ENCODE measurements around the gene ZPBP.

The ZPBP gene

GRCh38 chr7:50095634-50096033 is 2.6 kb upstream of the ZPBP start:
- no peak for ATAC-seq
- no peak for TF ChIP-seq ZNF565 (CRISPR knock-in tag; conservative IDR thresholded peaks at IDR 0.05; ENCODE audit: low read depth)
- no peak for TF ChIP-seq ZC3H10 (CRISPR knock-in tag; IDR thresholded peaks at IDR 0.05)
- no peak for TF ChIP-seq TOX (CRISPR knock-in tag; IDR thresholded peaks at IDR 0.05; ENCODE audit: borderline replicate concordance)

DNA sequence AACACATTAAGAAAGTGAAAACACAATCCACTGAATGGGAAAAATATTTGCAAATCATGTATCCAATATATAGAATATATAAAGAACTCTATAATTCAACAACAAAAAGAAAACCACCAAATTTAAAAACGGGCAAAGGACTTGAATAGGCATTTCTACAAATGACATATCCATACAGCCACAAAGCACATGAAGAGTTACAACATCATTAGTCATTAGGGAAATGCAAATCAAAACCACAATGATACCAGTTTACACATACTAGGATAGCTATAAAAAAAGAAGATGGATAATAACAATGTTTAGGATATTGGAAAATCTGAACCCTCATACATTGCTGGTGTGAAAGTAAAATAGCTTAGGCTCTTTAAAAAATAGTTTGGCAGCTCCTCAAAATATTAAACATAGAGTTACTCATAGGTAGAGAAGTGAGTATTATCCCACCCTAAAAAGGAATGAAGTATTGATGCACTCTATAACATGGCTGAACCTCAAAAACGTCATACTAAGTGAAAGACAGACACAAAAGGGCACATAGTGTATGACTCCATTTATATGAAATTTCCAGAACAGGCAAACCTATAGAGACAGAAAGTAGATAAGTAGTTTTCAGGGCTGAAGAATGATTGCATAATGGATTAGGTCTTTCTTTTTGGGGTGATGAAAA is 4.5 kb downstream of the ZPBP start:
- TF ChIP-seq, protein P1, sequence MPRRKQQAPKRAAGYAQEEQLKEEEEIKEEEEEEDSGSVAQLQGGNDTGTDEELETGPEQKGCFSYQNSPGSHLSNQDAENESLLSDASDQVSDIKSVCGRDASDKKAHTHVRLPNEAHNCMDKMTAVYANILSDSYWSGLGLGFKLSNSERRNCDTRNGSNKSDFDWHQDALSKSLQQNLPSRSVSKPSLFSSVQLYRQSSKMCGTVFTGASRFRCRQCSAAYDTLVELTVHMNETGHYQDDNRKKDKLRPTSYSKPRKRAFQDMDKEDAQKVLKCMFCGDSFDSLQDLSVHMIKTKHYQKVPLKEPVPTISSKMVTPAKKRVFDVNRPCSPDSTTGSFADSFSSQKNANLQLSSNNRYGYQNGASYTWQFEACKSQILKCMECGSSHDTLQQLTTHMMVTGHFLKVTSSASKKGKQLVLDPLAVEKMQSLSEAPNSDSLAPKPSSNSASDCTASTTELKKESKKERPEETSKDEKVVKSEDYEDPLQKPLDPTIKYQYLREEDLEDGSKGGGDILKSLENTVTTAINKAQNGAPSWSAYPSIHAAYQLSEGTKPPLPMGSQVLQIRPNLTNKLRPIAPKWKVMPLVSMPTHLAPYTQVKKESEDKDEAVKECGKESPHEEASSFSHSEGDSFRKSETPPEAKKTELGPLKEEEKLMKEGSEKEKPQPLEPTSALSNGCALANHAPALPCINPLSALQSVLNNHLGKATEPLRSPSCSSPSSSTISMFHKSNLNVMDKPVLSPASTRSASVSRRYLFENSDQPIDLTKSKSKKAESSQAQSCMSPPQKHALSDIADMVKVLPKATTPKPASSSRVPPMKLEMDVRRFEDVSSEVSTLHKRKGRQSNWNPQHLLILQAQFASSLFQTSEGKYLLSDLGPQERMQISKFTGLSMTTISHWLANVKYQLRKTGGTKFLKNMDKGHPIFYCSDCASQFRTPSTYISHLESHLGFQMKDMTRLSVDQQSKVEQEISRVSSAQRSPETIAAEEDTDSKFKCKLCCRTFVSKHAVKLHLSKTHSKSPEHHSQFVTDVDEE (CRISPR knock-in tag; IDR thresholded peaks at IDR 0.05): no peak
- TF ChIP-seq TCF4 (CRISPR knock-in tag; IDR thresholded peaks at IDR 0.05; ENCODE audit: borderline replicate concordance) (no peak), ZNF8 (CRISPR knock-in tag; IDR thresholded peaks at IDR 0.05) (no peak), RARB (CRISPR knock-in tag; IDR thresholded peaks at IDR 0.05) (no peak), GLIS3 (CRISPR knock-in tag; IDR thresholded peaks at IDR 0.05) (no peak), OSR1 (CRISPR knock-in tag; IDR thresholded peaks at IDR 0.05) (no peak), CSDC2 (CRISPR knock-in tag; IDR thresholded peaks at IDR 0.05) (no peak), ZC3H10 (CRISPR knock-in tag; IDR thresholded peaks at IDR 0.05) (no peak), PATZ1 (CRISPR knock-in tag; IDR thresholded peaks at IDR 0.05; ENCODE audit: borderline replicate concordance) (no peak), ISL1 (CRISPR knock-in tag; IDR thresholded peaks at IDR 0.05) (no peak), ZNF565 (CRISPR knock-in tag; conservative IDR thresholded peaks at IDR 0.05; ENCODE audit: low read depth) (no peak), ZFP30 (CRISPR knock-in tag; IDR thresholded peaks at IDR 0.05) (no peak), ARNTL (CRISPR knock-in tag; IDR thresholded peaks at IDR 0.05; ENCODE audit: borderline replicate concordance, low read depth) (no peak)
- ATAC-seq: no peak

DNA sequence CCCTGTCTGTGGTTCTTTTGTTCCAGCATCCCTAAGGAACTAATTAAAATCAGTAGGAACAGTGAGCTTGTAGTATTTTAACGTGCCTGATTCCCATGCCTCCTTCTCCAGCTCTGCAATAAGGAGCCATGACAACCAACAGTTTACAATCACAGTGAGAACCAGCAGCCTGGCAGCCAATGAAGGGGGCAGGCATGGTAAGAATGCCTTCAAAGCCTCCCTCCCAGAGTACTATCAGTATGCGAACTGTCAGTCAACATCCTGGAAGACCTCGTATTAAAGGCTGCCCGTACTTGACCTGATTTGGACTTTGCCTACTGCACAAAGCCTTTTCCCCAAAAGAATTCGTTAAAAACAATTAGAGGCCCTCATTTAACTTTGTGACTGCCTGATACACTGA is 7.7 kb downstream of the ZPBP start:
- TF ChIP-seq TCF4 (CRISPR knock-in tag; IDR thresholded peaks at IDR 0.05; ENCODE audit: borderline replicate concordance) (no peak), OSR1 (CRISPR knock-in tag; IDR thresholded peaks at IDR 0.05) (no peak), ESRRG (CRISPR knock-in tag; IDR thresholded peaks at IDR 0.05) (no peak), ZNF8 (CRISPR knock-in tag; IDR thresholded peaks at IDR 0.05) (no peak), ZFP3 (CRISPR knock-in tag; IDR thresholded peaks at IDR 0.05) (no peak), ARNTL (CRISPR knock-in tag; IDR thresholded peaks at IDR 0.05; ENCODE audit: borderline replicate concordance, low read depth) (no peak), ISL1 (CRISPR knock-in tag; IDR thresholded peaks at IDR 0.05) (no peak), PPARA (CRISPR knock-in tag; IDR thresholded peaks at IDR 0.05; ENCODE audit: borderline replicate concordance) (no peak)
- TF ChIP-seq, protein P2, sequence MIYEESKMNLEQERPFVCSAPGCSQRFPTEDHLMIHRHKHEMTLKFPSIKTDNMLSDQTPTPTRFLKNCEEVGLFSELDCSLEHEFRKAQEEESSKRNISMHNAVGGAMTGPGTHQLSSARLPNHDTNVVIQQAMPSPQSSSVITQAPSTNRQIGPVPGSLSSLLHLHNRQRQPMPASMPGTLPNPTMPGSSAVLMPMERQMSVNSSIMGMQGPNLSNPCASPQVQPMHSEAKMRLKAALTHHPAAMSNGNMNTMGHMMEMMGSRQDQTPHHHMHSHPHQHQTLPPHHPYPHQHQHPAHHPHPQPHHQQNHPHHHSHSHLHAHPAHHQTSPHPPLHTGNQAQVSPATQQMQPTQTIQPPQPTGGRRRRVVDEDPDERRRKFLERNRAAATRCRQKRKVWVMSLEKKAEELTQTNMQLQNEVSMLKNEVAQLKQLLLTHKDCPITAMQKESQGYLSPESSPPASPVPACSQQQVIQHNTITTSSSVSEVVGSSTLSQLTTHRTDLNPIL (CRISPR knock-in tag; IDR thresholded peaks at IDR 0.05; ENCODE audit: low read depth): no peak
- TF ChIP-seq, protein P1 (CRISPR knock-in tag; IDR thresholded peaks at IDR 0.05): no peak
- no peak for ATAC-seq

DNA sequence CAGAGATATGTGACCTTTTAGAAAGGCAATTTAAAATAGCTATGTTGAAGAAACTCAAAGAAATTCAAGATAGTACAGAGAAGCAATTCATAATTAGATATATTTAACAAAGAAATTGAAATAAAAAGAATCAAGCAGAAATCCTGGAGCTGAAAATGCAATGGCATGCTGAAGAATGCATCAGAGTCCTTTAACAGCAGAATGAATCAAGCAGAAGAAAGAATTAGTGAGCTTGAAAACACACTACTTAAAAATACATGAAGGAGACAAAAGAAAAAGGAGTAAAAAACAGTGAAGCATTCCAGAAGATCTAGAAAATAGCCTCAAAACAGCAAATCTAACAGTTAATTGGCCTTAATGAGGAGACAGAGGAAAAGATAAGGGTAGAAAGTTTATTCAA is 20.0 kb downstream of the ZPBP start:
- no peak for ATAC-seq
- TF ChIP-seq, protein P1 (CRISPR knock-in tag; IDR thresholded peaks at IDR 0.05): no peak
- TF ChIP-seq CSDC2 (CRISPR knock-in tag; IDR thresholded peaks at IDR 0.05) (no peak), RARB (CRISPR knock-in tag; IDR thresholded peaks at IDR 0.05) (no peak), PPARA (CRISPR knock-in tag; IDR thresholded peaks at IDR 0.05; ENCODE audit: borderline replicate concordance) (no peak), ZFP30 (CRISPR knock-in tag; IDR thresholded peaks at IDR 0.05) (no peak), SNAI2 (CRISPR knock-in tag; IDR thresholded peaks at IDR 0.05) (no peak), OSR1 (CRISPR knock-in tag; IDR thresholded peaks at IDR 0.05) (no peak), ESRRG (CRISPR knock-in tag; IDR thresholded peaks at IDR 0.05) (no peak), ARNTL (CRISPR knock-in tag; IDR thresholded peaks at IDR 0.05; ENCODE audit: borderline replicate concordance, low read depth) (no peak)
- TF ChIP-seq, protein P3, sequence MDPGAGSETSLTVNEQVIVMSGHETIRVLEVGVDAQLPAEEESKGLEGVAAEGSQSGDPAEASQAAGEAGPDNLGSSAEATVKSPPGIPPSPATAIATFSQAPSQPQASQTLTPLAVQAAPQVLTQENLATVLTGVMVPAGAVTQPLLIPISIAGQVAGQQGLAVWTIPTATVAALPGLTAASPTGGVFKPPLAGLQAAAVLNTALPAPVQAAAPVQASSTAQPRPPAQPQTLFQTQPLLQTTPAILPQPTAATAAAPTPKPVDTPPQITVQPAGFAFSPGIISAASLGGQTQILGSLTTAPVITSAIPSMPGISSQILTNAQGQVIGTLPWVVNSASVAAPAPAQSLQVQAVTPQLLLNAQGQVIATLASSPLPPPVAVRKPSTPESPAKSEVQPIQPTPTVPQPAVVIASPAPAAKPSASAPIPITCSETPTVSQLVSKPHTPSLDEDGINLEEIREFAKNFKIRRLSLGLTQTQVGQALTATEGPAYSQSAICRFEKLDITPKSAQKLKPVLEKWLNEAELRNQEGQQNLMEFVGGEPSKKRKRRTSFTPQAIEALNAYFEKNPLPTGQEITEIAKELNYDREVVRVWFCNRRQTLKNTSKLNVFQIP (CRISPR knock-in tag; IDR thresholded peaks at IDR 0.05; ENCODE audit: borderline replicate concordance, low read depth): no peak
